HepG2 (cell line): ENCODE measurements around the gene CORO7. TPM values are rescaled to one million over a fixed set of nuclear protein-coding genes. Genes with fewer than 3 reads are reported as not detected.

Experiments used
- ARID4A ChIP-seq: sonication (generic); formaldehyde crosslinking; IDR thresholded peaks from 2 replicates; pipeline ENCODE4 v1.5.0; 2020; ENCODE audit warnings: mild to moderate bottlenecking, missing genetic modification reagents, borderline replicate concordance
- DBP ChIP-seq: sonication (generic); formaldehyde crosslinking; IDR thresholded peaks from 2 replicates; pipeline ENCODE4 v1.4.0; 2020; ENCODE audit warnings: missing genetic modification reagents; ENCODE audit errors: not compliant biosample characterization
- DPF2 ChIP-seq: sonication (generic); formaldehyde crosslinking; IDR thresholded peaks from 2 replicates; pipeline ENCODE4 v1.4.0; 2020; ENCODE audit warnings: mild to moderate bottlenecking, low read depth, missing genetic modification reagents, borderline replicate concordance
- EP300 ChIP-seq, 3 experiments: sonication (generic) in 1 of 3; formaldehyde crosslinking in 1 of 3; IDR thresholded peaks; 2 replicates each; pipeline versions ENCODE4 v1.5.1 to v1.6.1; 2011 to 2020; ENCODE audit warnings: low read depth in 2 of 3, low read length in 2 of 3, borderline replicate concordance in 1 of 3, improper control_type of control experiment in 1 of 3, mild to moderate bottlenecking in 1 of 3, missing genetic modification reagents in 1 of 3, moderate library complexity in 1 of 3
- GABPA ChIP-seq, 2 experiments: IDR thresholded peaks; 2 replicates each; pipeline ENCODE4 v1.6.1; 2011 to 2016; ENCODE audit warnings: low read depth in 2 of 2, low read length in 1 of 2, missing biosample characterization in 1 of 2, missing genetic modification characterization in 1 of 2
- IKZF5 ChIP-seq: IDR thresholded peaks from 2 replicates; pipeline ENCODE4 v1.6.1; 2018; ENCODE audit warnings: missing genetic modification reagents, mild to moderate bottlenecking, missing compliant biosample characterization
- KDM2A ChIP-seq: sonication (generic); formaldehyde crosslinking; IDR thresholded peaks from 2 replicates; pipeline ENCODE4 v1.4.0; 2020; ENCODE audit warnings: low read depth, missing genetic modification reagents, borderline replicate concordance
- KLF6 ChIP-seq: IDR thresholded peaks from 2 replicates; pipeline ENCODE4 v1.8.0; 2016; ENCODE audit warnings: missing biosample characterization, missing genetic modification reagents
- PHF8 ChIP-seq: sonication (generic); formaldehyde crosslinking; IDR thresholded peaks from 2 replicates; pipeline ENCODE4 v1.5.0; 2020; ENCODE audit warnings: missing genetic modification reagents
- POLR2A ChIP-seq, 2 experiments: IDR thresholded peaks; 2 replicates each; pipeline ENCODE4 v1.6.1; 2011; ENCODE audit warnings: low read depth in 2 of 2, low read length in 2 of 2, mild to moderate bottlenecking in 1 of 2, moderate library complexity in 1 of 2; ENCODE audit not compliant: insufficient read depth in 1 of 2
- PPARG ChIP-seq: conservative IDR thresholded peaks from 2 replicates; pipeline ENCODE4 v1.6.1; 2016; ENCODE audit warnings: missing biosample characterization, missing genetic modification reagents
- RBAK ChIP-seq: sonication (generic); formaldehyde crosslinking; IDR thresholded peaks from 2 replicates; pipeline ENCODE4 v1.5.1; 2020; ENCODE audit warnings: mild to moderate bottlenecking, missing genetic modification reagents
- ZKSCAN1 ChIP-seq: fragments of 150-350 bp; IDR thresholded peaks from 2 replicates; pipeline ENCODE4 v1.6.1; 2014; ENCODE audit warnings: low read length
- ZNF12 ChIP-seq: sonication (generic); formaldehyde crosslinking; IDR thresholded peaks from 2 replicates; pipeline ENCODE4 v1.5.0; 2020; ENCODE audit warnings: missing genetic modification reagents
- ZNF44 ChIP-seq: sonication (generic); formaldehyde crosslinking; IDR thresholded peaks from 2 replicates; pipeline ENCODE4 v1.5.1; 2020; ENCODE audit warnings: mild to moderate bottlenecking, missing genetic modification reagents
- ZNF749 ChIP-seq: sonication (generic); formaldehyde crosslinking; IDR thresholded peaks from 2 replicates; pipeline ENCODE4 v1.8.0; 2022; ENCODE audit warnings: mild to moderate bottlenecking, missing genetic modification reagents, moderate library complexity, borderline replicate concordance
- polyA plus RNA-seq, 8 experiments: library from polyadenylated mRNA; depleted of rRNA in 3 of 8; stranded (reverse) in 7 of 8; unstranded in 1 of 8; fragments of >200 nt; fragmentation: Illumina TruSeq in 4 of 8; extraction: Trizol in 4 of 8; gene quantifications; 2 replicates each; pipeline versions ENCODE4 v1.2.1 to v1.2.3, GENCODE V29; 2011 to 2016; ENCODE audit warnings: low read depth in 4 of 8, missing spikeins in 1 of 8, mixed read lengths in 1 of 8; ENCODE audit not compliant: insufficient read depth in 1 of 8
- total RNA-seq, 5 experiments: library from RNA; depleted of rRNA; stranded (reverse); fragments of >200 nt; fragmentation: Illumina TruSeq; extraction: Trizol; gene quantifications; 2 replicates each; pipeline ENCODE4 v1.2.3, GENCODE V29; 2016; ENCODE audit warnings: low read depth in 1 of 5
- TF ChIP-seq, protein P1 (sequence below): sonication (generic); formaldehyde crosslinking; IDR thresholded peaks from 2 replicates; pipeline ENCODE4 v1.8.1; 2022; ENCODE audit warnings: mild to moderate bottlenecking, missing genetic modification reagents
- TF ChIP-seq, protein P2 (sequence below): sonication (generic); formaldehyde crosslinking; IDR thresholded peaks from 2 replicates; pipeline ENCODE4 v1.4.0; 2020; ENCODE audit warnings: missing genetic modification reagents
- TF ChIP-seq, protein P3 (sequence below): sonication (generic); formaldehyde crosslinking; IDR thresholded peaks from 2 replicates; pipeline ENCODE4 v1.5.0; 2020; ENCODE audit warnings: missing genetic modification reagents

CORO7 gene
- total and polyA plus RNA-seq, 2 of the 13 experiments (the other 11 are each of a cell fraction or from before 2014, with no cell fraction given): 9.9 to 14.3 TPM

- TF ChIP-seq IKZF5 (CRISPR knock-in tag) (no peak), ZKSCAN1 (no peak), KLF6 (CRISPR knock-in tag) (peak; percentile 58; the same call in 1 of the 2 replicates), RBAK (CRISPR knock-in tag) (no peak), DBP (CRISPR knock-in tag) (no peak), PHF8 (CRISPR knock-in tag) (peak; percentile 77), EP300 (IDR thresholded peaks at IDR 0.05; ENCODE audit: low read depth in 2 of 2, low read length in 2 of 2) (0 out of 4 replicates have a peak, but pooled peaks of 1 of the 2 experiments have one; percentile 28), EP300 (CRISPR knock-in tag; IDR thresholded peaks at IDR 0.05; ENCODE audit: borderline replicate concordance) (no peak; the same call in 1 of the 2 replicates), POLR2A (IDR thresholded peaks at IDR 0.05; ENCODE audit: insufficient read depth in 1 of 2, low read depth in 2 of 2, low read length in 2 of 2) (peak; percentile 97 to 99), ZNF749 (CRISPR knock-in tag) (no peak; the same call in 1 of the 2 replicates), PPARG (CRISPR knock-in tag) (no peak), ARID4A (CRISPR knock-in tag) (peak; percentile 41; the same call in 1 of the 2 replicates), ZNF44 (CRISPR knock-in tag) (no peak), KDM2A (CRISPR knock-in tag) (peak; percentile 62; the same call in 1 of the 2 replicates), GABPA (IDR thresholded peaks at IDR 0.05; ENCODE audit: low read depth, low read length) (no peak), GABPA (CRISPR knock-in tag; IDR thresholded peaks at IDR 0.05; ENCODE audit: low read depth) (no peak), ZNF12 (CRISPR knock-in tag) (no peak), DPF2 (CRISPR knock-in tag) (no peak)
- TF ChIP-seq, protein P1, sequence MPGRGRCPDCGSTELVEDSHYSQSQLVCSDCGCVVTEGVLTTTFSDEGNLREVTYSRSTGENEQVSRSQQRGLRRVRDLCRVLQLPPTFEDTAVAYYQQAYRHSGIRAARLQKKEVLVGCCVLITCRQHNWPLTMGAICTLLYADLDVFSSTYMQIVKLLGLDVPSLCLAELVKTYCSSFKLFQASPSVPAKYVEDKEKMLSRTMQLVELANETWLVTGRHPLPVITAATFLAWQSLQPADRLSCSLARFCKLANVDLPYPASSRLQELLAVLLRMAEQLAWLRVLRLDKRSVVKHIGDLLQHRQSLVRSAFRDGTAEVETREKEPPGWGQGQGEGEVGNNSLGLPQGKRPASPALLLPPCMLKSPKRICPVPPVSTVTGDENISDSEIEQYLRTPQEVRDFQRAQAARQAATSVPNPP: no peak
- TF ChIP-seq, protein P2, sequence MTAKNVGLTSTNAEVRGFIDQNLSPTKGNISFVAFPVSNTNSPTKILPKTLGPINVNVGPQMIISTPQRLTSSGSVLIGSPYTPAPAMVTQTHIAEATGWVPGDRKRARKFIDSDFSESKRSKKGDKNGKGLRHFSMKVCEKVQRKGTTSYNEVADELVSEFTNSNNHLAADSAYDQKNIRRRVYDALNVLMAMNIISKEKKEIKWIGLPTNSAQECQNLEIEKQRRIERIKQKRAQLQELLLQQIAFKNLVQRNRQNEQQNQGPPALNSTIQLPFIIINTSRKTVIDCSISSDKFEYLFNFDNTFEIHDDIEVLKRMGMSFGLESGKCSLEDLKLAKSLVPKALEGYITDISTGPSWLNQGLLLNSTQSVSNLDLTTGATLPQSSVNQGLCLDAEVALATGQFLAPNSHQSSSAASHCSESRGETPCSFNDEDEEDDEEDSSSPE (CRISPR knock-in tag): no peak
- TF ChIP-seq, protein P3, sequence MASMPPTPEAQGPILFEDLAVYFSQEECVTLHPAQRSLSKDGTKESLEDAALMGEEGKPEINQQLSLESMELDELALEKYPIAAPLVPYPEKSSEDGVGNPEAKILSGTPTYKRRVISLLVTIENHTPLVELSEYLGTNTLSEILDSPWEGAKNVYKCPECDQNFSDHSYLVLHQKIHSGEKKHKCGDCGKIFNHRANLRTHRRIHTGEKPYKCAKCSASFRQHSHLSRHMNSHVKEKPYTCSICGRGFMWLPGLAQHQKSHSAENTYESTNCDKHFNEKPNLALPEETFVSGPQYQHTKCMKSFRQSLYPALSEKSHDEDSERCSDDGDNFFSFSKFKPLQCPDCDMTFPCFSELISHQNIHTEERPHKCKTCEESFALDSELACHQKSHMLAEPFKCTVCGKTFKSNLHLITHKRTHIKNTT (CRISPR knock-in tag): no peak
Measured at GRCh38 chr16:4371357-4372000, 44.9 kb downstream of the CORO7 start, which contains the start of gene VASN (continued).
